GM23248 (cell line): ENCODE results near the gene MED8.

Experiments used
- EZH2 ChIP-seq: fragments of 200-600 bp; sonication (generic); IDR thresholded peaks from 2 replicates; pipeline ENCODE4 v1.6.1; 2018; ENCODE audit warnings: antibody characterized with exemption, mild to moderate bottlenecking; ENCODE audit not compliant: insufficient read depth, poor library complexity, severe bottlenecking
- EZH2phosphoT487 ChIP-seq: fragments of 200-600 bp; sonication (generic); IDR thresholded peaks from 2 replicates; pipeline ENCODE4 v1.6.1; 2018; ENCODE audit warnings: antibody characterized with exemption, moderate library complexity, mild to moderate bottlenecking, low read depth; ENCODE audit not compliant: insufficient read depth

GRCh38 chr1:43337588-43337987 is 52.0 kb downstream of the MED8 start, which contains the start of gene MPL:
- TF ChIP-seq EZH2phosphoT487 (no peak), EZH2 (no peak)
